ENCODE measurements around the gene HEBP2. TPM values are rescaled to one million over a fixed set of nuclear protein-coding genes. Genes with fewer than 3 reads are reported as not detected.
A peak's percentile ranks its signal among the peaks of the same experiment; 100 is the strongest.

HEBP2 gene
- total RNA-seq, 1 donor from 2014 or later: 6.6 TPM

DNA sequence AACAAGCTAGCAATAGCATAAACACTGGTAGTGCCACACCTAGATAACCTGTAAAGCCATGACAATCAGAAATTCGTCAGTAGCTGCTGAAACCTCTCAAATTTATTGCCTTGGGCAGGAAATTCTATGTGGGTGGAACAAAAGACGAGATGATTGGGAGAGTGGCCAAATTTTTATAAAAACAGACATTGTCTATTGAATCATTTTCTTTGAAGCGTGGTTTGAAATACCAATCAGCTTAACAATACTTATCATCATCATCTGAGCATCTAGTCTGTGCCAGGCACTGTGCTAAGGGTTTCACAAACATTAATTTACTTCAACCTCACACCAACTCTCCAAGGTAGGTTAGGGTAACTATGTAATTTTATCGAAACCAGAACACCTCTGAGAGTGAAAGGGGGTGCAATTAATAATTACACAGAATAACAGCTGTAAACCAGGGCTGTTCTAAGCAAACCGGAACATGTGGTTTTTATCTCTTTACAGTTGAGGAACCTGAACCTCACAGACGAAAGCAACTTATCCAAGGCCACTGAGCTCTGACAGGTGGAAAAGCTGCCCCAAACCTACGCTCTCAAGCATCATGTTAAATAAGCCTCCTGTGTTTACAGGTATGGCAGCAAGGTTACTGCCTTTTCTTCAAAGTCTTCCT, 51.9 kb downstream of the HEBP2 start:
- no peak for DNase-seq

DNA sequence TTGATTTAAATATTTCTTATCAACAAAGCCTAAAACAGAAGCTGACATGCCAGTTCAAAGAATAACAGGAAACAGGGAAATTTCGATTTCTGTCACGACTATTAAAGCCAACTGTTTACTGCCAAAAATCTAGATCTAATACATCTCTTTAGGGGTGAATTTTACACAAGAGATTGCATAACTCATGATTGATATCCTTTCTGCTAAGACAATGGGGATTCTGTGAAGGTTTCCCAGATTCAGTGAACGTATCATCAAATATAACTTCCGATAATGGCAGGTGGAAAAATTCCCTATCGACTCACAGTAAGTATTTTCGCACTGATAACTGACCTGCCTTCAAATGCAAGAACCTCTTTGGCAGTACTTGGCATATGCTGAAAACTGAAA, 52.4 kb downstream of the HEBP2 start:
- no peak for DNase-seq

DNA sequence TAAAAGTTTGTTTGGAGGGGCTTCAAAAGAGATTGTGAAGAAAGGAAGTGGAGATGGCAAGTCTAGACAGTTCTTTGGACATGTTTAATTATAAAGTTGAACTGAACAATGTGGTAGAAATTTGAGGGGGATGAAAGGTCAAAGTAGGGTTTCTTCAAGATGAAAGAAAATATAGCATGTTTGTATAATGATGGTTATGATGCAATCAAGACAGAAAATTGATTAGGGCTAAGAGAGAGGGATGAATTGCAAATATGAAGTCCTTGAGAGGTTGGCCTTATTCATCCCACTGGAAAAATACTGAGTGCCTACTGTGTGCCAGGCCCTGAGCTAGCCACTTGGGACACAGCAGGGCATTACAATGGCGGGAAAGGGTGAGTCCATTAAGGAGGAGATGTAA, 57.6 kb downstream of the HEBP2 start:
- no peak for DNase-seq

DNA sequence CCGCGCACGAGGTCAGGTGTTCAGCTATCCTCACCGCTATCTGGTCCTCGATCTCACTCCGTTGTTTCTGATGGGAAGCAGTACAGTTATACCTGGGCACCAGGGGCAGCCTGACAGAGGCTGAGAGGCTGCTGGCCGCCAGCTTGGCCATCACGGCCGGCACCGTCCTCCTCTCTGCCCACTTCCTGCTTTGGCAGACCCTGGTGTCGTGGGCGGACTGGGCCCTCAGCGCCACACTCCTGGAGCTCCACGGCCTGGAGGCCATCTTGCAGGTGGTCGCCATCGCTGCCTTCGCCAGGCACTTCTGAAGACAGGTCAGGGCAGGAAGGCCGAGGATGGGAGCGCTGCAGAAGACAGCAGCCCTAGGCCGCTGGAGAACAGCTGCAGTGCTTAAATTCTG, 60.1 kb downstream of the HEBP2 start:
- no peak for DNase-seq

DNA sequence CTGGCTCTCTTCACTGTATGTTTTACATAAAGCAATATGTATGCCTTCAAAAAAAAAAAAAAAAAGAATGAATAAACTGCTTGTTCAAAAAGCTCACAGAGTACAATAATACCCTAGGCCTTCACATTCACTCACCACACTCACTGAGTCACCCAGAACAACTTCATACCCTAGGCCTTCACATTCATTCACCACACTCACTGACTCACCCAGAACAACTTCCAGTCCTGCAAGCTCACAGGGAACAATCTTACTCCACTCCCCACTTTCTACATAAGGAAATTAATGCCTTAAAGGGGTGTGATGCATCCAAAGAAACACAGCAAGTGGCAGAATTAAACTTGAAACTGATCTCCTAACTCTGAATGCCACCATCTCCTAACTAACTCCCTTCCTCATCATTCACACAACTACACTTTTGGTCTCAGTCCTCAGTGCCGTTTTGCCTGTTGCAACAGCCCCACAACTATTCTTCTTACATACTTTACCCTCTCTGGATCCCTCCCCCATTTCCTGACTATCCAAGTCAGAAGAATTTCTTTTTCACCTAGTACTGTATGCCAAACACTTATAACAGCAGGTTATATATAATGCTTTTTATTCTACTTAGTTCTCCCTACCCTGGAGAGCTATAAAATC, 61.1 kb downstream of the HEBP2 start:
- no peak for DNase-seq

DNA sequence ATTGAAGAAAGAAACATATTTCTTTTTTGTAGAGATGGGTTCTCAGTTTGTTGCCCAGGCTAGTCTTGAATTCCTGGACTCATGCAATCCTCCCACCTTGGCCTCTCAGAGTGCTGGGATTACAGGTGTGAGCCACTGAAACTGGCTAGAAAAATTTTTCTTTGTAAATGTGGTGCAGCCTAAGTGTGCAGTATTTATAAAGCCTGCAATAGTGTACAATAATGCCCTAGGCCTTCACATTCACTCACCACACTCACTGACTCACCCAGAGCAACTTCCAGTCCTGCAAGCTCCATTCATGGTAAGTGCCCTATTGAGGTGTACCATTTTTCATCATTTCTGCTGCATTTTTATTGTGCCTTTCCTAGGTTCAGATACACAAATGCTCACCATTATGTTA, 63.9 kb downstream of the HEBP2 start:
- no peak for DNase-seq

DNA sequence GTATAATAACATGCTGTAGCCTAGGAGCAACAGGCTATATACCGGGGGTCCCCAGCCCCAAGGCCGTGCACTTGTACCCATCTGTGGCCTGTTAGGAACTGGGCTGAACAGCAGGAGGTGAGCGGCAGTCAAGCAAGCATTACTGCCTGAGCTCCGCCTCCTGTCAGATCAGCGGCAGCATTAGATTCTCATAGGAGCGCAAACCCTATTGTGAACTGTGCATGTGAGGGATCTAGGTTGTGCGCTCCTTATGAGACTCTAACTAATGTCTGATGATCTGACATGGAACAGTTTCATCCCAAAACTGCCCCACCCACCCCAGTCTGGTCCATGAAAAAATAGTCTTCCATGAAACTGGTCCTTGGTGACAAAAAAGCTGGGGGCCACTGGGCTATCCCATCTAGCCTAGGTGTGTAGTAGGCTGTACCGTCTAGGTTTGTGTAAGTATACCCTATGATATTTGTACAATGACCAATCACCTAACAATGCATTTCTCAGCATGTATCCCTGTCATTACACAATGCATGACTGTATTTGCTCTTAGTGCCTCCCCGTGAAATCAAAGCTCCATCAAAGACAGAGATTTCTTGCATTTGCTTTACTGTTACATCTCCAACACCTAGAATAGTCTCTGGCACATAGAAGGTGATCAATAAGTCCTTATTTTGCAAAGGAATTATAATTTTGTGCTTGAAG, 64.4 kb downstream of the HEBP2 start:
- no peak for DNase-seq

Small RNA genes lying within 50 kb of the gene (small RNA-seq; reads per million reads assigned to genes)
- gene AL031003.1: not detected
- gene AL391669.1: not detected
- gene MIR3145: 0.58 reads per million, percentile 56 among the genes with 10 or more reads in this experiment

Other genes starting within 250 kb of the HEBP2 start
- gene ARFGEF3, start 242.3 kb upstream of the HEBP2 start, total RNA-seq: 65.7 TPM
- not detected for gene PBOV1, start 185.7 kb upstream of the HEBP2 start, total RNA-seq
- gene SMIM28, start 26.3 kb upstream of the HEBP2 start, total RNA-seq: not detected
- 69.6 TPM for gene NHSL1, start 95.3 kb downstream of the HEBP2 start, total RNA-seq